ENCODE data around the gene PLA2G4B.

DNA sequence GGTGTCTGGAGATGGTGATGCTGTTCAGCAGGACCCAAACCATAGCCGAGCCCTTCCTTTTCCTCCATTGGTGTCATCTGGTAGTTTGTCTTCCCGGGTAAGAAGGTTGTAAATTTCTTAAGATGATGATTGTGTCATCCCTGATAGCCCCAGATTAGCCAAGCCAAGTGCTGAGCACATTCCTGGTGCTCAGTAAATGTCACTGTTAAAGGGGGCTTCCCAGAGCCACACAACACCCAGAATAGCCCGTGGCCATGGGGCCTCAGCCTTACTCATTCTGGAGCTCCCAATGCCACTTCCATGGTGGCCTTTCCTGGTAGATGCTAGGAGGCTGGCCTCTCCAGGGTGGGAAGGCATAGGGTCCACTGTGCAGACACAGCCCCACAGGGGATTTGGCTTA, 4.6 kb upstream of the PLA2G4B start:
- TF ChIP-seq EZH2 (IDR thresholded peaks at IDR 0.05; ENCODE audit: insufficient read depth, poor library complexity, severe bottlenecking) (no peak), EZH2phosphoT487 (IDR thresholded peaks at IDR 0.05; ENCODE audit: insufficient read depth, low read depth) (no peak)
